OCI-LY1 (cell line): ENCODE results near the gene SEMA5A.

ENCODE experiments used
- H2AFZ ChIP-seq: fragments of 200-600 bp; sonication (generic), shearing (Covaris generic); 2 replicates; pipeline ENCODE4 v1.6.0; 2014; ENCODE audit warnings: antibody characterized with exemption, mild to moderate bottlenecking, low read length
- H3F3A ChIP-seq: fragments of 200-600 bp; sonication (generic), shearing (Covaris generic); 2 replicates; pipeline ENCODE4 v1.6.0; 2014; ENCODE audit warnings: mild to moderate bottlenecking, antibody characterized with exemption, low read length, moderate library complexity; ENCODE audit not compliant: insufficient read depth
- H3K27ac ChIP-seq: fragments of 200-600 bp; sonication (generic); 2 replicates; pipeline ENCODE4 v1.5.1; 2014; ENCODE audit warnings: low read length, mixed run types, mild to moderate bottlenecking, low read depth; ENCODE audit not compliant: poor library complexity, severe bottlenecking
- H3K27me3 ChIP-seq: fragments of 200-600 bp; sonication (generic); 2 replicates; pipeline ENCODE4 v1.6.0; 2014; ENCODE audit warnings: antibody characterized with exemption, mild to moderate bottlenecking, low read length, moderate library complexity; ENCODE audit not compliant: insufficient read depth
- H3K36me3 ChIP-seq: fragments of 200-600 bp; sonication (generic); 2 replicates; pipeline ENCODE4 v1.6.1; 2014; ENCODE audit warnings: mild to moderate bottlenecking, antibody characterized with exemption, low read length, moderate library complexity, mixed read lengths; ENCODE audit not compliant: insufficient read depth
- H3K4me1 ChIP-seq: fragments of 200-600 bp; sonication (generic); 2 replicates; pipeline ENCODE4 v1.5.1; 2014; ENCODE audit warnings: mild to moderate bottlenecking, low read length, moderate library complexity; ENCODE audit not compliant: insufficient read depth, severe bottlenecking
- H3K4me2 ChIP-seq: fragments of 200-600 bp; sonication (generic), shearing (Covaris generic); 2 replicates; pipeline ENCODE4 v1.6.1; 2014; ENCODE audit warnings: low read length
- H3K4me3 ChIP-seq: fragments of 200-600 bp; sonication (generic); 2 replicates; pipeline ENCODE4 v1.5.1; 2014; ENCODE audit warnings: low read length, low read depth, mild to moderate bottlenecking, mixed read lengths; ENCODE audit not compliant: poor library complexity, severe bottlenecking
- H3K79me2 ChIP-seq: fragments of 200-600 bp; shearing (Covaris generic); 2 replicates; pipeline ENCODE4 v1.6.1; 2016; ENCODE audit warnings: mixed run types, low read length, mixed read lengths; ENCODE audit not compliant: insufficient read depth
- H3K9ac ChIP-seq: fragments of 200-600 bp; sonication (generic), shearing (Covaris generic); 2 replicates; pipeline ENCODE4 v1.6.1; 2014; ENCODE audit warnings: mild to moderate bottlenecking, low read length, mixed read lengths
- H3K9me2 ChIP-seq: fragments of 200-600 bp; sonication (generic), shearing (Covaris generic); 2 replicates; pipeline ENCODE4 v1.6.1; 2014; ENCODE audit warnings: low read depth, mild to moderate bottlenecking, low read length, mixed read lengths
- H3K9me3 ChIP-seq: fragments of 200-600 bp; shearing (Covaris generic); 2 replicates; pipeline ENCODE4 v1.6.1; 2014; ENCODE audit warnings: low read length, mixed read lengths
- H4K20me1 ChIP-seq: fragments of 200-600 bp; sonication (generic), shearing (Covaris generic); 2 replicates; pipeline ENCODE4 v1.6.0; 2016; ENCODE audit warnings: mild to moderate bottlenecking, low read length; ENCODE audit not compliant: insufficient read depth
- CTCF ChIP-seq: fragments of 200-600 bp; sonication (generic), shearing (Covaris generic); IDR thresholded peaks from 2 replicates; pipeline ENCODE4 v1.5.1; 2017; ENCODE audit warnings: mild to moderate bottlenecking, antibody characterized with exemption, low read length, moderate library complexity, mixed read lengths
- EZH2 ChIP-seq: fragments of 200-600 bp; sonication (generic), shearing (Covaris generic); IDR thresholded peaks from 2 replicates; pipeline ENCODE4 v1.8.0; 2017; ENCODE audit warnings: borderline replicate concordance, mixed run types, mild to moderate bottlenecking, antibody characterized with exemption, low read length, moderate library complexity, mixed read lengths

Gene SEMA5A

GRCh38 chr5:9557696-9558095 is 11.8 kb upstream of the SEMA5A start:
- no peaks in the 10 kb centered on the region for H3F3A ChIP-seq
- no peak overlapping the region for H3K4me3 ChIP-seq
- no peak overlapping the region for H3K4me2 ChIP-seq
- no peaks in the 10 kb centered on the region for H3K4me1 ChIP-seq
- no peaks in the 10 kb centered on the region for H3K27me3 ChIP-seq
- no peak overlapping the region for H3K27ac ChIP-seq
- H3K9me2 ChIP-seq = no peaks in the 10 kb centered on the region
- no peak overlapping the region for H2AFZ ChIP-seq
- H3K9ac ChIP-seq = no peak overlapping the region
- TF ChIP-seq EZH2 = no peak
- no peak for TF ChIP-seq CTCF
- no peaks in the 10 kb centered on the region for H4K20me1 ChIP-seq
- H3K79me2 ChIP-seq = no peaks in the 10 kb centered on the region
- no peaks in the 10 kb centered on the region for H3K9me3 ChIP-seq
- H3K36me3 ChIP-seq = no peaks in the 10 kb centered on the region

GRCh38 chr5:9555961-9556360 is 10.1 kb upstream of the SEMA5A start:
- TF ChIP-seq CTCF (no peak), EZH2 (no peak)
- Histone ChIP-seq H3F3A (no peaks in the 10 kb centered on the region), H3K9me3 (no peaks in the 10 kb centered on the region), H3K27ac (no peak overlapping the region), H2AFZ (no peak overlapping the region), H3K9me2 (no peaks in the 10 kb centered on the region), H3K79me2 (no peaks in the 10 kb centered on the region), H4K20me1 (no peaks in the 10 kb centered on the region), H3K9ac (no peak overlapping the region), H3K4me3 (no peak overlapping the region), H3K27me3 (no peaks in the 10 kb centered on the region), H3K4me1 (no peaks in the 10 kb centered on the region), H3K36me3 (no peaks in the 10 kb centered on the region), H3K4me2 (no peak overlapping the region)

- Histone ChIP-seq H3K79me2 (no peaks in the 10 kb centered on the region), H3K9ac (no peak overlapping the region), H3F3A (no peaks in the 10 kb centered on the region), H4K20me1 (no peaks in the 10 kb centered on the region), H3K4me2 (no peak overlapping the region), H3K9me3 (no peaks in the 10 kb centered on the region), H3K36me3 (no peaks in the 10 kb centered on the region), H3K27me3 (no peaks in the 10 kb centered on the region), H3K9me2 (no peaks in the 10 kb centered on the region), H3K27ac (no peak overlapping the region), H2AFZ (no peak overlapping the region), H3K4me3 (no peak overlapping the region), H3K4me1 (no peaks in the 10 kb centered on the region)
- TF ChIP-seq CTCF (no peak), EZH2 (no peak)
Observed at GRCh38 chr5:9554122-9554521, 8.2 kb upstream of the SEMA5A start.
